ENCODE data around the gene ATAD2B.
"Not testable (repeated sequence)": the region's sequence is repeated elsewhere in the genome, so short reads cannot be mapped to it uniquely, and the experiment has no call there.

Gene ATAD2B

DNA sequence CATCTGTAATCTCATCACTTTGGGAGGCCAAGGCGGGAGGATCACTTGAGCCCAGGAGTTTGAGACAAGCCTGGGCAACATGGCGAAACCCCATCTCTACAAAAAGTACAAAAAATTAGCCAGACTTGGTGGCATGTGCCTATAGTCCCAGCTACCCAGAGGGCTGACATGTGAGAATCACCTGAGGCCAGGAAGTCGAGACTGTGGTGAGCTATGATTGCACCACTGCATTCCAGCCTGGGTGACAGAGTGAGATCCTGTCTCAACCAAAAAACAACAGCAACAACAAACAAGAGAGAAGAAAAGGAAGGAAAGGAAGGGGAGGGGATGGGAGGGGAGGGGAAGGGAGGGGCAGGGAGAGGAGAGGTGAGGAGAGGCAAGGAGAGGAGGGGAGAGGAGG is 203.9 kb downstream of the ATAD2B start:
- not testable (repeated sequence) for H3K4me3 ChIP-seq (ENCODE audit: low read depth in 1 of 2, low read length in 2 of 2); H3K27ac ChIP-seq (ENCODE audit: low read length); H3K4me1 ChIP-seq (ENCODE audit: control insufficient read depth in 1 of 2, insufficient read depth in 2 of 2, low read length in 2 of 2); H3K27me3 ChIP-seq (ENCODE audit: low read depth, low read length)
- Histone ChIP-seq H3K36me3 (ENCODE audit: control insufficient read depth in 1 of 2, insufficient read depth in 2 of 2, low read length in 2 of 2) (peaks cover 6 to 12% of the 10 kb centered on the region in 2 donors), H3K9me3 (ENCODE audit: control insufficient read depth in 1 of 2, low read length in 2 of 2) (peaks cover 0 to 14% of the 10 kb centered on the region in 2 donors)

DNA sequence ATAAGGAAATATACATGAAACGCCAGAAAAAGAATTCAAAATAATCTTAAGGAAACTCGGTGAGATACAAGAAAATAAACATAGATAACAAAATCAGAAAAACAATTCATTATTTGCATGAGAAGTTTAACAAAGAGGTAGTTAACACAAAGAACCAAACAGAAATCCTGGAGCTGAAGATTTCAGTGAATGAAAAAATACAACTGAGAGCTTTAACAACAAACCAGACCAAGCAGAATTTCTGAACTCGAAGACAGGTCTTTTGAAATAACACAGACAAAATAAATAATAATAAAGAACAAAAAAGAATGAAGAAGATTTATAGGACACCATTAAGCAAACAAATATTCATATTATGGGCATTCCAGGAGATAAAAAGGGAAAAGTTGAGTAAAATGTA is 204.7 kb downstream of the ATAD2B start:
- no peaks in the 10 kb centered on the region for H3K4me1 ChIP-seq (ENCODE audit: control insufficient read depth in 1 of 2, insufficient read depth in 2 of 2, low read length in 2 of 2)
- H3K9me3 ChIP-seq (ENCODE audit: control insufficient read depth in 1 of 2, low read length in 2 of 2) = peaks cover 0 to 14% of the 10 kb centered on the region in 2 donors
- H3K27ac ChIP-seq (ENCODE audit: low read length) = no peak overlapping the region
- H3K4me3 ChIP-seq (ENCODE audit: low read depth in 1 of 2, low read length in 2 of 2) = no peak overlapping the region
- peaks cover 6 to 12% of the 10 kb centered on the region in 2 donors for H3K36me3 ChIP-seq (ENCODE audit: control insufficient read depth in 1 of 2, insufficient read depth in 2 of 2, low read length in 2 of 2)
- H3K27me3 ChIP-seq (ENCODE audit: low read depth, low read length) = no peaks in the 10 kb centered on the region

DNA sequence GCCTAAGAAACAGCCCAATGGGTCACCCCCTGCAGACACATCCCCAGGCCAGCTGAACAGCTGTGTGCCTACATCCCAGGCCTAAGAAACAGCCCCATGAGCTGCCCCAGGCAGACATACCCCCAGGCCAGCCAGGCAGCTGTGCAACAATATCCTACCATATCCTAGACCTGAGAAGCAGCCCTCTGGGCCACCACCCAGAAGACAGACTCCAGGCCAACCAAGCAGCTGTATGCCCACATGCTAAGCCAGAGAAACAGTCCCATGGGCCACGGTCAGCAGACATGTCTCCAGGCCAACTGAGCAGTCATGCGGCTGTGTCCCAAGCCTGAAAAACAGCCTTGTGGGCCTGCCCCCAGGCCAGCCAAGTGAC is 205.5 kb downstream of the ATAD2B start:
- peaks cover 0 to 14% of the 10 kb centered on the region in 2 donors for H3K9me3 ChIP-seq (ENCODE audit: control insufficient read depth in 1 of 2, low read length in 2 of 2)
- peaks cover 6 to 12% of the 10 kb centered on the region in 2 donors for H3K36me3 ChIP-seq (ENCODE audit: control insufficient read depth in 1 of 2, insufficient read depth in 2 of 2, low read length in 2 of 2)
- no peaks in the 10 kb centered on the region for H3K4me1 ChIP-seq (ENCODE audit: control insufficient read depth in 1 of 2, insufficient read depth in 2 of 2, low read length in 2 of 2)
- H3K27me3 ChIP-seq (ENCODE audit: low read depth, low read length) = no peaks in the 10 kb centered on the region
- H3K27ac ChIP-seq (ENCODE audit: low read length) = no peak overlapping the region
- H3K4me3 ChIP-seq (ENCODE audit: low read depth in 1 of 2, low read length in 2 of 2) = no peak overlapping the region

DNA sequence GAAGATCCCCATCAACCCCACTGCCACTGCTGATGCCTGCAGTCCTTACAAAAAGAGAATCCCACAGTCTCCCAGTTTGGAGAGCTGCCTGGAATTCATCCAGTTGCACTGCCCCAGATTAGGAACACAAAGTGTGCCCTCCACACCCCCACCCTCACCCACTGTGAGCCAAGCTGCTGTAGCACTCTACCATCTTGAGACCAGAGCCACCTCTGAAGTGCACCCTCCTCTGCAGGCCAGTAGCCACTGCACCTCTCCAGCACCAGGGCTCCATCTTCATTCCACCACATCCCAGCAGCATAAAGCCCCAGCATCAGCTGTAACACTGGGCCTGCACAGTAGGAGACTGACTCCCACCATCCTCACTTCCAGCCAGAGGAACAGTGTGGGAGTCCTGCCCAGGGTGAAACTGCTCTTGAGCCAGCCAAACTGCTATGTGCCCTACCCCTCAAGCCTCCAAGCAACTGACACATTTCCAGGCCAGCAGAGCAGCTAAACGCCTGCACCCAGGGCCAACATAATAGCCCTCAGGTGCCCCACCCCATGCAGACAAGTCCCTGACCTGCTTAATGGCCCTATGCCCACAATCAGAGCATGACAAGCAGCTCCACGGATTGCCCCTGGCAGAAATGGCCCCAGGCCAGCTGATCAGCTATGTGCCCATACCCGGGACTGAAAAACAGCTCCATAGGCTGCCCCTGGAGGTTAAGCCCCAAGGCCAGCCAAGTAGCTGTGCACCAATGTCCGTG is 206.0 kb downstream of the ATAD2B start:
- Histone ChIP-seq H3K36me3 (ENCODE audit: control insufficient read depth in 1 of 2, insufficient read depth in 2 of 2, low read length in 2 of 2) (peaks cover 3 to 8% of the 10 kb centered on the region in 2 donors), H3K4me3 (ENCODE audit: low read depth in 1 of 2, low read length in 2 of 2) (no peak overlapping the region)

DNA sequence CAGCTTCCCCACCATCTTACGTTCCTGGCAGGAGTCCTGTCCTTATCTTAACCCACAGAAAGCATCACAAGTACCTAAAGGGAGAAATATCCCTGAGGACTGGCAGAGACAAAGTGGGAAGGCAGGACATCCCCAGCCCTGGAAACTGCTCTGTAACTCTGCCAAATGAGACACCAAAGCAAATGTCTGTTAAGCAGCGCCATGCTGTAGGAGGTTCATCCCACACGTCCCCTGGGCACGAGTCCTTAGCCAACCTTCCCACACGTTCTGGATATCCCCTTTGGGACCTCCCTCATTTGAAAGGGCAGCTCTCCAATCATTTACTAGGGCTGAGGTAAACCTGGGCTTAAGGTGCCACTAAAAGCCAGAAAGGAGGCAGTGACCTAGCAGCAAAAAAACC is 207.2 kb downstream of the ATAD2B start:
- Histone ChIP-seq H3K27me3 (ENCODE audit: low read depth, low read length) (no peaks in the 10 kb centered on the region), H3K9me3 (ENCODE audit: control insufficient read depth in 1 of 2, low read length in 2 of 2) (peaks cover 0 to 14% of the 10 kb centered on the region in 2 donors), H3K27ac (ENCODE audit: low read length) (no peak overlapping the region), H3K4me1 (ENCODE audit: control insufficient read depth in 1 of 2, insufficient read depth in 2 of 2, low read length in 2 of 2) (no peaks in the 10 kb centered on the region), H3K36me3 (ENCODE audit: control insufficient read depth in 1 of 2, insufficient read depth in 2 of 2, low read length in 2 of 2) (peaks cover 0 to 4% of the 10 kb centered on the region in 2 donors), H3K4me3 (ENCODE audit: low read depth in 1 of 2, low read length in 2 of 2) (no peak overlapping the region)

More for the DNA sequence above, 206.0 kb downstream of the ATAD2B start:
- Histone ChIP-seq H3K27ac (ENCODE audit: low read length) (no peak overlapping the region), H3K4me1 (ENCODE audit: control insufficient read depth in 1 of 2, insufficient read depth in 2 of 2, low read length in 2 of 2) (no peaks in the 10 kb centered on the region), H3K27me3 (ENCODE audit: low read depth, low read length) (no peaks in the 10 kb centered on the region), H3K9me3 (ENCODE audit: control insufficient read depth in 1 of 2, low read length in 2 of 2) (peaks cover 0 to 14% of the 10 kb centered on the region in 2 donors)

DNA sequence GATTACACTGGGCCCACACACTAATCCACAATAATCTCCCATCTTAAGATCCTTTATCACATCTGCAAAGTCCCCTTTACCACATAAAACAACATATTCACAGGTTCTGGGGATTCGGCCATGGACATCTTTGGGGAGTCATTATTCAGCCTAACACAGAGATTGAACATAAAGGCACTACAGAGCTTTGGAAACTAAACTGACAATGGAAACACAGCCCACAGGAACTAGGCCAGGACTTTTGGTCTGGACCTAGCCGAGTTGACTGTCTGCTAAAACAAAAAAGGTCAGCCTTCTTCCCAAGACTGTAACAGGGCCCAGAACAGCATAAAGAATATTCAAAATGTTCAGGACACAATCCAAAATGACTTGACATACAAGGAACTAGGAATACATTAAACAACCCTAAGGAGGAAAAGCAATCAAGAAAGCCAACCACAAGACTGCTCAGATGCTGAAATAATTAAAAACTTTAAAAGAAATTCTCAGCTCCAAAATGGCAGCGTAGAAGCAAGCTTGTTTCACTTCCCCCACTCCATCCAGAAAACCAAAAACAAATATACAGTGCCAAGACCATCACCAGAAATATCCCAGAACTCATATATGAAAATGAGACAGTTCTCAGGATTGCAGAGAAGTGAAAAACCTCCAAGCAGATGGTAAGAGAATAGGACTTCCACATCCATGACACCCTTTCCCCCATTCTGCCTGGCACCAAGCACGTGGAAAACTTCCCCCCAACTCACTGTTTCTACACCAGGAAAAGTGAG is 207.8 kb downstream of the ATAD2B start:
- Histone ChIP-seq H3K4me3 (ENCODE audit: low read depth in 1 of 2, low read length in 2 of 2) (no peak overlapping the region), H3K27me3 (ENCODE audit: low read depth, low read length) (no peaks in the 10 kb centered on the region), H3K36me3 (ENCODE audit: control insufficient read depth in 1 of 2, insufficient read depth in 2 of 2, low read length in 2 of 2) (peaks cover 0 to 4% of the 10 kb centered on the region in 2 donors), H3K9me3 (ENCODE audit: control insufficient read depth in 1 of 2, low read length in 2 of 2) (peaks cover 0 to 14% of the 10 kb centered on the region in 2 donors), H3K4me1 (ENCODE audit: control insufficient read depth in 1 of 2, insufficient read depth in 2 of 2, low read length in 2 of 2) (no peaks in the 10 kb centered on the region), H3K27ac (ENCODE audit: low read length) (no peak overlapping the region)

DNA sequence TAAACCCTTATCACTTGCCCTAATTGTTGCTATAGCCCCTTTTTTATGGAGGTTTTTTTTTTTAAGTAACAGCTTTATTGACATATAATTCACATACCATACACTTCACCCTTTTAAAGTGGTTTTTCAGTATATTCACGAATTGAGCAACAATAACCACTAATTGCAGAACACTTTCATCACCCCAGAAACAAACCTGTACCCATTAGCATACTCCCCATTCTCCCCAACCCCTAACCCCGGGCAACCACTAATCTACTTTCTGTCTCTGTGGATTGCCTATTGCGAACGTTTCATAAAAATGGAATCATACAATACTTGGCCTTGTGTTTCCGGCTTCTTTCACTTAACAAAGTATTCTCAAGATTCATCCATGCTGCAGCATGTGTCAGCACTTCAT is 213.6 kb downstream of the ATAD2B start:
- Histone ChIP-seq H3K4me1 (ENCODE audit: control insufficient read depth in 1 of 2, insufficient read depth in 2 of 2, low read length in 2 of 2) (no peaks in the 10 kb centered on the region), H3K36me3 (ENCODE audit: control insufficient read depth in 1 of 2, insufficient read depth in 2 of 2, low read length in 2 of 2) (peaks cover 0 to 11% of the 10 kb centered on the region in 2 donors), H3K27me3 (ENCODE audit: low read depth, low read length) (no peaks in the 10 kb centered on the region), H3K9me3 (ENCODE audit: control insufficient read depth in 1 of 2, low read length in 2 of 2) (no peaks in the 10 kb centered on the region), H3K27ac (ENCODE audit: low read length) (no peak overlapping the region), H3K4me3 (ENCODE audit: low read depth in 1 of 2, low read length in 2 of 2) (no peak overlapping the region)

DNA sequence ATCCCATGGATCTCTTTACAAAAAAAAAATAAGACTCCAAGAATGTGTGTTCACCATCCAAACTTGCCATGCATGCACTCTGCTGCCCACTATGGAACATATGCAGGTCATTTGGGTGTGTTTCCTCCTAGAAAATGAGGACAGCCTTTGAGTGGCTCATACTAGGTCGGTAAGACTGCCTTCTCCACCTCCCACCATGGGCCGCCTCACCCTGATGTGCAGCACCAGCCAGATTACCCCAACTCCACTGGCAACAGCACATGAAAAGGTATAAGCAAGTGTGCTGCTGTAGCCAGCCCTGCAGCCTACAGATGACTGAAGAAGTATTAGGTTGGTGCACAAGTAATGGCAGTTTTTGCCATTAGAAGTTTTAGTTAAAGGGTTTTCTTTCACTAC is 214.2 kb downstream of the ATAD2B start:
- H3K4me1 ChIP-seq (ENCODE audit: control insufficient read depth in 1 of 2, insufficient read depth in 2 of 2, low read length in 2 of 2) = no peaks in the 10 kb centered on the region
- peaks cover 0 to 13% of the 10 kb centered on the region in 2 donors for H3K36me3 ChIP-seq (ENCODE audit: control insufficient read depth in 1 of 2, insufficient read depth in 2 of 2, low read length in 2 of 2)
- H3K4me3 ChIP-seq (ENCODE audit: low read depth in 1 of 2, low read length in 2 of 2) = no peak overlapping the region
- no peak overlapping the region for H3K27ac ChIP-seq (ENCODE audit: low read length)
- no peaks in the 10 kb centered on the region for H3K27me3 ChIP-seq (ENCODE audit: low read depth, low read length)
- H3K9me3 ChIP-seq (ENCODE audit: control insufficient read depth in 1 of 2, low read length in 2 of 2) = no peaks in the 10 kb centered on the region

DNA sequence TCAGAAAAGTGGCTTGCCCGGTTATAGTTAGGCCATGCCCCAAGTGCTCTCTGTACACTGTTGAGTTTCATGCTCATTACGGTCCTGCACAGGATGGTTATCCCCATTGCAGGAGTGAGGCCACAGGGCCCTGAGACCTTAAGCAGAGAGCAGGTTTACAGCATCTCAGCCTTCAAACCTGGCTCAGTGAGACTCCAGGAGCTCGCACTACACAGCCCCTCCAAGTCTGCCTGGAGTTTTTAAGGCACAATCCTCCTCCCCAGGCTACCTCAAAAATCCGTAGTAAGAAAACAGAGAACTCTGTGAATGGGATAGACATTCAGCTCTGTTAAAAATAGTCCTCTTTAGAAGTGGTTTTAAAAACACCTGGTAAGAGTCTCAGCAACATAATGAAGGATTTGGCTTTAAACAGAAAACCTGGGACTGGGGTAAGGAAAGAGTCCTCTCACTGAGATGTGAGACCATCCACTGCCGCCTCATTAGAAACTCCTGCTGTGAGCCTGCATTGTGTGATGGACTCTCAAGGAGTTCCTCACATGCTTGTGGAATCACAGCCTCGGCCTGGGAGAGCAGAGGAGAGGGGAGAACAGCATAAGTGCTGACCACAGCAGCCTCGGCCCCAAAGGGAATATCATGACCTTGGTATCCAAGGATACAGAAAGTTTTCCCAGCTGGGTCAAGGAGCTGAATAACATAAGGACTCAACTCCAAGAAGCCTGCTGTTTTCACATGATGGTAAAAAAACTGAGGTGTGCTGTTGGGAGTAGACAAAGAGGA is 214.8 kb downstream of the ATAD2B start:
- Histone ChIP-seq H3K4me1 (ENCODE audit: control insufficient read depth in 1 of 2, insufficient read depth in 2 of 2, low read length in 2 of 2) (peaks cover 0 to 4% of the 10 kb centered on the region in 2 donors), H3K4me3 (ENCODE audit: low read depth in 1 of 2, low read length in 2 of 2) (no peak overlapping the region), H3K9me3 (ENCODE audit: control insufficient read depth in 1 of 2, low read length in 2 of 2) (no peaks in the 10 kb centered on the region), H3K36me3 (ENCODE audit: control insufficient read depth in 1 of 2, insufficient read depth in 2 of 2, low read length in 2 of 2) (peaks cover 0 to 14% of the 10 kb centered on the region in 2 donors), H3K27ac (ENCODE audit: low read length) (no peak overlapping the region), H3K27me3 (ENCODE audit: low read depth, low read length) (no peaks in the 10 kb centered on the region)

DNA sequence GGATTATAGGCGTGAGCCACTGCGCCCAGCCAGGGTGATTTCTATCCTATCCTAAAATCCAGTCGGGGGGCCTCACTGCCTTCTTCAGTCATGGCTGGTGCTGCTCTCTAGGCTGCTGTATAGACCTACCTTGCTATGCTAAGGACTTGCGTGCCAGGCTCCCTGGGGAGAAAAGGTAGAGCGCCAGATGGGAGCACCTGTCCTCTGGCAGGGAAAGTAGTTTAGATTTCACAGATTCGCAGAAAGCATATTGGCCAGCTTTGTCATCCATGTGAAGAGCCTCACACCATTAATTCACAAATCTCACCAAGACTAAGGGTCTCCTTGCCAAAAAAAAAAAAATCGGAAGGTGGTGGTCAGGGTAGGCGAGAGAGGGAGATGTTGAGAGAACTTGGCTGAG is 217.6 kb downstream of the ATAD2B start:
- Histone ChIP-seq H3K36me3 (ENCODE audit: control insufficient read depth in 1 of 2, insufficient read depth in 2 of 2, low read length in 2 of 2) (peaks cover 0 to 14% of the 10 kb centered on the region in 2 donors), H3K27me3 (ENCODE audit: low read depth, low read length) (no peaks in the 10 kb centered on the region), H3K4me3 (ENCODE audit: low read depth in 1 of 2, low read length in 2 of 2) (no peak overlapping the region), H3K9me3 (ENCODE audit: control insufficient read depth in 1 of 2, low read length in 2 of 2) (no peaks in the 10 kb centered on the region), H3K27ac (ENCODE audit: low read length) (no peak overlapping the region), H3K4me1 (ENCODE audit: control insufficient read depth in 1 of 2, insufficient read depth in 2 of 2, low read length in 2 of 2) (peaks cover 0 to 6% of the 10 kb centered on the region in 2 donors)

DNA sequence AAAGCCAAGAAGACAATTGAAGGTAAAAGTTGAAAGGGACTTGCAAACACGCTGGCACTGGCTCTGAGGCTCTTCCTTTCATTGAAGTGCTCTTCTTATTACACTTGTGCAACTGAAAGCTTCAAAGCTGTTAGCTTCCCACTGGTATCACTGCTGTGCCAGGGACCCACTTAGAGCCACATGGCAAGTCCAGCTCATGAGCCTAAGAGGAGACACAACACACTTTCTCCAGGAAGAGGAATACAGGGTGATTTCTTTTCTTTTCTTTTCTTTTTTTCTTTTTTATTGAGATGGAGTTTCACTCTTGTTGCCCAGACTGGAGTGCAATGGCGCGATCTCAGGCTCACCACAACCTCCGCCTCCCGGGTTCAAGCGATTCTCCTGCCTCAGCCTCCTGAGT is 218.2 kb downstream of the ATAD2B start:
- Histone ChIP-seq H3K36me3 (ENCODE audit: control insufficient read depth in 1 of 2, insufficient read depth in 2 of 2, low read length in 2 of 2) (peaks cover 0 to 14% of the 10 kb centered on the region in 2 donors), H3K27me3 (ENCODE audit: low read depth, low read length) (no peaks in the 10 kb centered on the region), H3K9me3 (ENCODE audit: control insufficient read depth in 1 of 2, low read length in 2 of 2) (no peaks in the 10 kb centered on the region), H3K4me3 (ENCODE audit: low read depth in 1 of 2, low read length in 2 of 2) (no peak overlapping the region), H3K4me1 (ENCODE audit: control insufficient read depth in 1 of 2, insufficient read depth in 2 of 2, low read length in 2 of 2) (peaks cover 0 to 6% of the 10 kb centered on the region in 2 donors), H3K27ac (ENCODE audit: low read length) (no peak overlapping the region)

All from muscle layer of duodenum (tissue), 2 donors.